ENCODE data around the gene COL27A1. TPM values are rescaled to one million over a fixed set of nuclear protein-coding genes. Genes with fewer than 3 reads are reported as not detected.

The COL27A1 gene
- total and polyA plus RNA-seq, 9 of the 15 experiments (the other 6 are each of a cell fraction or from before 2014, with no cell fraction given): 0.07 TPM; not detected in 8

GRCh38 chr9:114289106-114289505, 133.8 kb downstream of the COL27A1 start:
- no peaks in the 10 kb centered on the region for H3K9me3 ChIP-seq (replicated peaks; ENCODE audit: control insufficient read depth, insufficient read depth, low read depth, low read length)
- H3K9ac ChIP-seq (ENCODE audit: insufficient read depth in 1 of 2, low read depth in 2 of 2, low read length in 2 of 2): no peak overlapping the region
- BruUV-seq (replicated peaks): no TSS peak
- no peaks in the 10 kb centered on the region for H3K9me1 ChIP-seq (ENCODE audit: control insufficient read depth, insufficient read depth, low read length)
- intact Hi-C loops (cut with micrococcal nuclease): no loop called here
- POLR2A ChIA-PET: interaction anchor here (0.6 kb wide), 1 partner anchor 399 kb away, joined by 3 read pairs; no protein-coding TSS in a partner anchor
- CTCF ChIA-PET (ENCODE audit: low intra/inter-chr PET ratio): no interaction called here
- H2AFZ ChIP-seq (ENCODE audit: low read depth, low read length): no peak overlapping the region
- no peak overlapping the region for H3K27ac ChIP-seq (ENCODE audit: extremely low read depth, low read depth, low read length)
- no peak overlapping the region for H3K4me2 ChIP-seq (ENCODE audit: insufficient read depth, low read length)
- peaks cover 6% of the 10 kb centered on the region; the same call in 1 of the 2 replicates for H4K20me1 ChIP-seq (replicated peaks; ENCODE audit: control insufficient read depth, insufficient read depth, low read length)
- H3K36me3 ChIP-seq (ENCODE audit: control insufficient read depth, insufficient read depth, low read length): no peaks in the 10 kb centered on the region
- peaks cover 0 to 40% of the 10 kb centered on the region in 2 experiments; a peak in 2 of 5 replicates for H3K27me3 ChIP-seq (ENCODE audit: control insufficient read depth in 2 of 2, insufficient read depth in 2 of 2, low read length in 2 of 2)
- in situ Hi-C loops (cut with MboI): loop anchor here (10.0 kb wide), 3 partner anchors 134 to 604 kb away; partner anchors contain the start of gene COL27A1
- no peak for ATAC-seq
- 2% methylated on average over 11 of the region's 13 CpGs for WGBS (ENCODE audit: insufficient coverage, low coverage, missing lambda C conversion rate)
- no peaks in the 10 kb centered on the region for H3K79me2 ChIP-seq (ENCODE audit: control insufficient read depth, insufficient read depth, low read length)
- FAIRE-seq: no peak
- no peak for DNase-seq (ENCODE audit: extremely low read depth in 1 of 4, low spot score in 3 of 4)
- H3K4me1 ChIP-seq (replicated peaks in 1 of 2; ENCODE audit: control insufficient read depth in 2 of 2, insufficient read depth in 2 of 2, low read length in 2 of 2): peaks cover 0 to 4% of the 10 kb centered on the region in 2 experiments; a peak in 2 of 5 replicates
- H3K4me3 ChIP-seq: no peak overlapping the region
- TF ChIP-seq ZNF324 (CRISPR knock-in tag; IDR thresholded peaks at IDR 0.05): no peak
- no peak for TF ChIP-seq MAFG (tag; conservative IDR thresholded peaks at IDR 0.05)
- no peak for TF ChIP-seq ZFX (CRISPR knock-in tag; IDR thresholded peaks at IDR 0.05)
- no peak for TF ChIP-seq ZFP30 (CRISPR knock-in tag; IDR thresholded peaks at IDR 0.05; ENCODE audit: borderline replicate concordance)
- TF ChIP-seq ZBTB33 (CRISPR knock-in tag; IDR thresholded peaks at IDR 0.05): no peak
- TF ChIP-seq CREB1 (IDR thresholded peaks at IDR 0.05): no peak
- TF ChIP-seq CREB1 (CRISPR knock-in tag; IDR thresholded peaks at IDR 0.05): no peak
- TF ChIP-seq, protein P1, sequence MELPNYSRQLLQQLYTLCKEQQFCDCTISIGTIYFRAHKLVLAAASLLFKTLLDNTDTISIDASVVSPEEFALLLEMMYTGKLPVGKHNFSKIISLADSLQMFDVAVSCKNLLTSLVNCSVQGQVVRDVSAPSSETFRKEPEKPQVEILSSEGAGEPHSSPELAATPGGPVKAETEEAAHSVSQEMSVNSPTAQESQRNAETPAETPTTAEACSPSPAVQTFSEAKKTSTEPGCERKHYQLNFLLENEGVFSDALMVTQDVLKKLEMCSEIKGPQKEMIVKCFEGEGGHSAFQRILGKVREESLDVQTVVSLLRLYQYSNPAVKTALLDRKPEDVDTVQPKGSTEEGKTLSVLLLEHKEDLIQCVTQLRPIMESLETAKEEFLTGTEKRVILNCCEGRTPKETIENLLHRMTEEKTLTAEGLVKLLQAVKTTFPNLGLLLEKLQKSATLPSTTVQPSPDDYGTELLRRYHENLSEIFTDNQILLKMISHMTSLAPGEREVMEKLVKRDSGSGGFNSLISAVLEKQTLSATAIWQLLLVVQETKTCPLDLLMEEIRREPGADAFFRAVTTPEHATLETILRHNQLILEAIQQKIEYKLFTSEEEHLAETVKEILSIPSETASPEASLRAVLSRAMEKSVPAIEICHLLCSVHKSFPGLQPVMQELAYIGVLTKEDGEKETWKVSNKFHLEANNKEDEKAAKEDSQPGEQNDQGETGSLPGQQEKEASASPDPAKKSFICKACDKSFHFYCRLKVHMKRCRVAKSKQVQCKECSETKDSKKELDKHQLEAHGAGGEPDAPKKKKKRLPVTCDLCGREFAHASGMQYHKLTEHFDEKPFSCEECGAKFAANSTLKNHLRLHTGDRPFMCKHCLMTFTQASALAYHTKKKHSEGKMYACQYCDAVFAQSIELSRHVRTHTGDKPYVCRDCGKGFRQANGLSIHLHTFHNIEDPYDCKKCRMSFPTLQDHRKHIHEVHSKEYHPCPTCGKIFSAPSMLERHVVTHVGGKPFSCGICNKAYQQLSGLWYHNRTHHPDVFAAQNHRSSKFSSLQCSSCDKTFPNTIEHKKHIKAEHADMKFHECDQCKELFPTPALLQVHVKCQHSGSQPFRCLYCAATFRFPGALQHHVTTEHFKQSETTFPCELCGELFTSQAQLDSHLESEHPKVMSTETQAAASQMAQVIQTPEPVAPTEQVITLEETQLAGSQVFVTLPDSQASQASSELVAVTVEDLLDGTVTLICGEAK (IDR thresholded peaks at IDR 0.05): no peak
- TF ChIP-seq, protein P1 (CRISPR knock-in tag; IDR thresholded peaks at IDR 0.05): no peak
- TF ChIP-seq NR2C2 (CRISPR knock-in tag; IDR thresholded peaks at IDR 0.05): no peak
- no peak for TF ChIP-seq NR2C2 (tag; IDR thresholded peaks at IDR 0.05)
- TF ChIP-seq RFX5 (IDR thresholded peaks at IDR 0.05; ENCODE audit: low read depth, low read length): no peak
- TF ChIP-seq COPS2 (conservative IDR thresholded peaks at IDR 0.05): no peak

All from K562 (cell line).